ENCODE results near the gene ATP8B1.

GRCh38 chr18:57733861-57734260 lies 69.3 kb downstream of the ATP8B1 start:
- TF ChIP-seq CTCF (IDR thresholded peaks at IDR 0.05) (no peak), EP300 (IDR thresholded peaks at IDR 0.05) (no peak)
